SU-DHL-6 (cell line): ENCODE data around the gene IGFBPL1.

Source experiments
- H2AFZ ChIP-seq: fragments of 200-600 bp; sonication (generic); 2 replicates; pipeline ENCODE4 v1.6.1; 2014; ENCODE audit warnings: low read depth, mild to moderate bottlenecking, moderate library complexity, mixed read lengths, antibody characterized with exemption, low read length; ENCODE audit not compliant: severe bottlenecking
- H3F3A ChIP-seq: fragments of 200-600 bp; shearing (Covaris generic); 2 replicates; pipeline ENCODE4 v1.6.0; 2016; ENCODE audit warnings: antibody characterized with exemption, mild to moderate bottlenecking; ENCODE audit not compliant: insufficient read depth
- H3K27ac ChIP-seq: fragments of 200-600 bp; sonication (generic); 2 replicates; pipeline ENCODE4 v1.5.1; 2016; ENCODE audit warnings: low read depth, mild to moderate bottlenecking, low read length, moderate library complexity, mixed read lengths
- H3K27me3 ChIP-seq: fragments of 200-600 bp; sonication (generic), shearing (Covaris generic); 2 replicates; pipeline ENCODE4 v1.6.0; 2014; ENCODE audit warnings: mild to moderate bottlenecking, low read length
- H3K36me3 ChIP-seq: fragments of 200-600 bp; sonication (generic); 2 replicates; pipeline ENCODE4 v1.6.1; 2014; ENCODE audit warnings: mild to moderate bottlenecking, low read length, mixed read lengths
- H3K4me2 ChIP-seq: fragments of 300-600, 200-600 bp; shearing (Covaris generic), sonication (generic); 2 replicates; pipeline ENCODE4 v1.6.0; 2014; ENCODE audit warnings: low read length, low read depth, mild to moderate bottlenecking; ENCODE audit not compliant: poor library complexity, severe bottlenecking
- H3K4me3 ChIP-seq: fragments of 200-600 bp; sonication (generic); 2 replicates; pipeline ENCODE4 v1.5.1; 2014; ENCODE audit warnings: antibody characterized with exemption, low read length, mild to moderate bottlenecking, mixed read lengths; ENCODE audit not compliant: insufficient read depth, poor library complexity, severe bottlenecking
- H3K79me2 ChIP-seq: fragments of 200-600 bp; sonication (generic); 2 replicates; pipeline ENCODE4 v1.6.1; 2014; ENCODE audit warnings: mild to moderate bottlenecking, low read length, moderate library complexity; ENCODE audit not compliant: insufficient read depth
- H3K9ac ChIP-seq: fragments of 200-600 bp; sonication (generic); 2 replicates; pipeline ENCODE4 v1.7.0; 2014; ENCODE audit warnings: mild to moderate bottlenecking, low read length
- H3K9me2 ChIP-seq: fragments of 200-600 bp; sonication (generic); replicated peaks from 2 replicates; pipeline ENCODE4 v1.6.1; 2014; ENCODE audit warnings: low read length; ENCODE audit not compliant: insufficient read depth
- H3K9me3 ChIP-seq: fragments of 200-600 bp; sonication (generic); 2 replicates; pipeline ENCODE4 v1.6.1; 2014; ENCODE audit warnings: low read length, mixed read lengths; ENCODE audit not compliant: insufficient read depth
- H4K20me1 ChIP-seq: fragments of 200-600 bp; sonication (generic); 2 replicates; pipeline ENCODE4 v1.6.1; 2014; ENCODE audit warnings: low read depth, mild to moderate bottlenecking, antibody characterized with exemption, low read length, moderate library complexity, mixed read lengths
- EZH2phosphoT487 ChIP-seq: fragments of 200-600 bp; sonication (generic), shearing (Covaris generic); conservative IDR thresholded peaks from 2 replicates; pipeline ENCODE4 v1.6.1; 2018; ENCODE audit warnings: mild to moderate bottlenecking, antibody characterized with exemption, low read length, moderate library complexity, mixed read lengths
- TF ChIP-seq, protein P1 (sequence below): fragments of 200-600 bp; sonication (generic); IDR thresholded peaks from one replicate; pipeline ENCODE4 v1.5.1; 2017; ENCODE audit warnings: antibody characterized with exemption, mild to moderate bottlenecking, low read length, moderate library complexity; ENCODE audit not compliant: insufficient read depth, poor library complexity, severe bottlenecking

Gene IGFBPL1

DNA sequence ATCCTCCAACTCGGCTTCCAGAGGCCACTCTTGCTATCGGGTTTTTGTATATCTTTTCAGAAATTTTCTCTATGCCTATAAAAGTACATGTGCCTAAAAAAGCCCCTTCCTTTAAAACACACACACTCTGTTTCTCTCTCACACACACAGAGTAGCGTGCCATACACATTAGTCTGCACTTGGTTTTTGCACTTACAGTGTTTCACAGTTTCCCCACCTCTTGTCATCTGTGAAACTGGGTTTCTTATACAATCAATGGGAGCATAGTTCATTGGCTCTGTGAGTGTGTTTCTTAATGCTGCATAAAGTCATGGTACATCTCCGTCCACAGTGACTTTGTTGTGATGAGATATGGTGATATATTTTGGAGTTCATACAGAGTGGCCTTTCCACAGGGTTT lies 664 bp upstream of the IGFBPL1 start:
- Histone ChIP-seq H3F3A (no peaks in the 10 kb centered on the region), H4K20me1 (no peaks in the 10 kb centered on the region), H2AFZ (no peak overlapping the region), H3K27ac (no peak overlapping the region), H3K9me2 (no peaks in the 10 kb centered on the region), H3K36me3 (no peaks in the 10 kb centered on the region), H3K9ac (no peak overlapping the region), H3K9me3 (no peaks in the 10 kb centered on the region), H3K4me3 (no peak overlapping the region), H3K79me2 (no peaks in the 10 kb centered on the region), H3K4me2 (no peak overlapping the region), H3K27me3 (no peaks in the 10 kb centered on the region)
- no peak for TF ChIP-seq EZH2phosphoT487
- TF ChIP-seq, protein P1, sequence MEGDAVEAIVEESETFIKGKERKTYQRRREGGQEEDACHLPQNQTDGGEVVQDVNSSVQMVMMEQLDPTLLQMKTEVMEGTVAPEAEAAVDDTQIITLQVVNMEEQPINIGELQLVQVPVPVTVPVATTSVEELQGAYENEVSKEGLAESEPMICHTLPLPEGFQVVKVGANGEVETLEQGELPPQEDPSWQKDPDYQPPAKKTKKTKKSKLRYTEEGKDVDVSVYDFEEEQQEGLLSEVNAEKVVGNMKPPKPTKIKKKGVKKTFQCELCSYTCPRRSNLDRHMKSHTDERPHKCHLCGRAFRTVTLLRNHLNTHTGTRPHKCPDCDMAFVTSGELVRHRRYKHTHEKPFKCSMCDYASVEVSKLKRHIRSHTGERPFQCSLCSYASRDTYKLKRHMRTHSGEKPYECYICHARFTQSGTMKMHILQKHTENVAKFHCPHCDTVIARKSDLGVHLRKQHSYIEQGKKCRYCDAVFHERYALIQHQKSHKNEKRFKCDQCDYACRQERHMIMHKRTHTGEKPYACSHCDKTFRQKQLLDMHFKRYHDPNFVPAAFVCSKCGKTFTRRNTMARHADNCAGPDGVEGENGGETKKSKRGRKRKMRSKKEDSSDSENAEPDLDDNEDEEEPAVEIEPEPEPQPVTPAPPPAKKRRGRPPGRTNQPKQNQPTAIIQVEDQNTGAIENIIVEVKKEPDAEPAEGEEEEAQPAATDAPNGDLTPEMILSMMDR: no peak

DNA sequence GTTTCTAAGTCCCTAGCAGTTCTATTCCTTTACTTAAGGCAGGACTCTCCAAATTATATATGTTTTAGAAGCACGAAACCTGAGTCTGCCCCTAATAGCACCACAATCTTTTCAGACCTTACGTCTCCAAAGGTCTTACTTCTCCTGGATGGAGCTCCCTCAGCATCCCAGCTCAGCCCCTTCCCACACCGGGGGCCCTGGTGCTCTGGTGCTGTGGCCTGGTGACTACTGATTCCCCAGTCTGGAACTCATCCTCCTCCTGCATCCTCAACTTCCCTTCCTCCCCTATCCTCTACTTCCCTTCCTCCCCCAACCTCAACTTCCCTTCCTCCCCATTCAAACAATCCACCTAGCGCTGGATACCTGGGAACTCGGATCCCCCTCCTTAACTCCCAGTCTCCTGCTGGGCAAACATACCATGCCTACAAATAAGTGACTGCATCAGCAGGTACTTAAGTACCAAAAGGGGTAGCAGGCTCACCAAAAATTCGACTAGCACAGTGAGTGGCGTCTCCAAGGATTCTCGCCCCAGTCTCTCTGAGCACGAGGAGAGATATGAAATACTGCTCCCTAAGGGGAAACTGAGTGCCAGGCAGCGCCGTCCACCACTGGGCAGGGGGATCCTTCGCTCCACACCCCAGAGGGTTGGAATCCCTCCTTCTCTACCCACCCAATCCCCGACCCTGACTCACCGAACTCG lies 831 bp downstream of the IGFBPL1 start:
- Histone ChIP-seq H3K9me3 (no peaks in the 10 kb centered on the region), H4K20me1 (no peaks in the 10 kb centered on the region), H3F3A (no peaks in the 10 kb centered on the region), H3K9me2 (no peaks in the 10 kb centered on the region), H3K79me2 (no peaks in the 10 kb centered on the region), H3K27ac (no peak overlapping the region), H3K9ac (no peak overlapping the region), H3K4me2 (no peak overlapping the region), H2AFZ (no peak overlapping the region), H3K4me3 (no peak overlapping the region), H3K27me3 (no peaks in the 10 kb centered on the region), H3K36me3 (no peaks in the 10 kb centered on the region)
- TF ChIP-seq, protein P1: no peak
- TF ChIP-seq EZH2phosphoT487: no peak

DNA sequence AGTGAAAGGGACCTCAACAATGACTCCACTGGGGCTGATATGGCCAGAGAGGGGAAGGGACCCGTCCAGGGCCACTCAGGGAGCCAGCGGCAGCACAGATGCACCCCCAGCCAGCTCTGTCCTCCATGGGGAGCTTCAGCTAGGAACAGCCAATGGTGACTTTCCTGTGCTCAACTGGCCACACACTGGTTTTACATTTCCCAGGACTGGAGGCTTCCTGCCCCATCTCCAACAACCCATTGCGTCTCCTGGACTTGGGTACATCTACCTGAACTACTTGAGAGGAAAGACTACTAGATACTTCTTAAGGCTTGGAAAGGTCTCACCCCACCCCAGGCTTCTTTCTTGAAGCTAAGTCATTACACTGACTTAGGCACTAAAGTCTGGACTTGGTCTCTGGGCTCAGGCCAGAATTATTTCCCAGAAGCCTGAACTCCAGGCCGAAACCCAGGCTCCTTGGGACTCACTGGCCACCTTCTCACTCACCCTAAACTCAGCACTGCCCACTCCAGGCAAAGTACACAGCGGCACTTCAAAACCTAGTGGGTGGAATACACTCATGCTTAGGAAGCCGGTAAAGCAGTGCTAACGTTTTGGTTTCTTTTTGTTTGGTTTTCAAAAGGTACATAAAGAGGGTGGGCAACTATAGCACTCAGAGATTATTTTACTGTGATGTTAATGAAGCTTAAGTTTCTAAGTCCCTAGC lies 1.5 kb downstream of the IGFBPL1 start:
- H3K9me2 ChIP-seq: no peaks in the 10 kb centered on the region
- no peaks in the 10 kb centered on the region for H3K79me2 ChIP-seq
- no peaks in the 10 kb centered on the region for H3K36me3 ChIP-seq
- H2AFZ ChIP-seq: no peak overlapping the region
- TF ChIP-seq, protein P1: no peak
- TF ChIP-seq EZH2phosphoT487: no peak
- H3K4me3 ChIP-seq: no peak overlapping the region
- H3K9me3 ChIP-seq: no peaks in the 10 kb centered on the region
- H3K9ac ChIP-seq: no peak overlapping the region
- no peaks in the 10 kb centered on the region for H3F3A ChIP-seq
- H4K20me1 ChIP-seq: no peaks in the 10 kb centered on the region
- H3K27me3 ChIP-seq: no peaks in the 10 kb centered on the region
- H3K27ac ChIP-seq: no peak overlapping the region
- no peak overlapping the region for H3K4me2 ChIP-seq
